GM13977 (cell line): ENCODE data around the gene MAPKBP1.

Source experiments
- DNase-seq: peaks from one replicate; pipeline ENCODE4 v3.0.0; 2012; ENCODE audit warnings: low spot score
- in situ Hi-C: fragments of 300-500 bp; cut with MboI; formaldehyde crosslinking; loops from one replicate; pipeline ENCODE4 v1.12.0; 2022; ENCODE audit warnings: low sequenced_read_pairs, low pct_unique_long_range_greater_than_20kb, mixed read lengths, inconsistent platforms; ENCODE audit not compliant: unreplicated experiment
- TF ChIP-seq, protein P1 (sequence below): IDR thresholded peaks from 2 replicates; pipeline ENCODE4 v1.5.1; 2012; ENCODE audit warnings: mild to moderate bottlenecking, control low read depth; ENCODE audit not compliant: insufficient read depth; ENCODE audit errors: extremely low read depth, missing control alignments

Gene MAPKBP1

DNA sequence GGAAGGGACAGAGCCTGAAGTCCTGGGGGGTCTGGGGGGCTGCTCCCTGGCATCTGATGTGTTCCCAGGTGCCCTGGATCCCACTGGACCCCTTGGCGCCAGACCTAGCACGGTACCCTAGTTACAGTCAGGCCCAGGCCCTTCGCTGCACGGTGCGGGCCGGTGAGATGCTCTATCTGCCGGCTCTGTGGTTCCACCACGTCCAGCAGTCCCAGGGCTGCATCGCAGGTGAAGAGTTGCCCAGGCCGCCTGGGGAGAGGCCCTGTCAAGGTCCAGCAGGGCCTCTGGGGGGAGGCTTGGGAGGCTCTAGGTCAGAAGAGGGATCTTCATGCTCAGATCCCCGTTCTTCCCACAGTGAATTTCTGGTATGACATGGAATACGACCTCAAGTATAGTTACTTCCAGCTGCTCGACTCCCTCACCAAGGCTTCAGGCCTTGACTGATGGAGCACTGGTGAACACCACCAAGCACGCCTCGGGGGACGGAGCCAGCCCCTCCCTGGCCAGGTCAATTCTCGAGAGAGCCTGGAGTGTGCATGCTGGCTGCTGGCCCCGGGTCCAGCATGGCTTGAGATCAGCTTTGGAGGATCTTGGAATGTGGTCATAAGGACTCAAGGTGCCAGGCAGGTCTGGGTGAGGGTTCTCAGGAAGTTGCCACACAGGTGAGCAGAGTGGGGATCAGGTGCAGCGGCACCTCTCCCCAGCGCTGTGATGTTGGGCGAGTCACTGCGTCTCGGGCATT is 62.6 kb downstream of the MAPKBP1 start:
- in situ Hi-C loops: no loop called here
- TF ChIP-seq, protein P1, sequence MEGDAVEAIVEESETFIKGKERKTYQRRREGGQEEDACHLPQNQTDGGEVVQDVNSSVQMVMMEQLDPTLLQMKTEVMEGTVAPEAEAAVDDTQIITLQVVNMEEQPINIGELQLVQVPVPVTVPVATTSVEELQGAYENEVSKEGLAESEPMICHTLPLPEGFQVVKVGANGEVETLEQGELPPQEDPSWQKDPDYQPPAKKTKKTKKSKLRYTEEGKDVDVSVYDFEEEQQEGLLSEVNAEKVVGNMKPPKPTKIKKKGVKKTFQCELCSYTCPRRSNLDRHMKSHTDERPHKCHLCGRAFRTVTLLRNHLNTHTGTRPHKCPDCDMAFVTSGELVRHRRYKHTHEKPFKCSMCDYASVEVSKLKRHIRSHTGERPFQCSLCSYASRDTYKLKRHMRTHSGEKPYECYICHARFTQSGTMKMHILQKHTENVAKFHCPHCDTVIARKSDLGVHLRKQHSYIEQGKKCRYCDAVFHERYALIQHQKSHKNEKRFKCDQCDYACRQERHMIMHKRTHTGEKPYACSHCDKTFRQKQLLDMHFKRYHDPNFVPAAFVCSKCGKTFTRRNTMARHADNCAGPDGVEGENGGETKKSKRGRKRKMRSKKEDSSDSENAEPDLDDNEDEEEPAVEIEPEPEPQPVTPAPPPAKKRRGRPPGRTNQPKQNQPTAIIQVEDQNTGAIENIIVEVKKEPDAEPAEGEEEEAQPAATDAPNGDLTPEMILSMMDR: no peak
- no peak for DNase-seq

DNA sequence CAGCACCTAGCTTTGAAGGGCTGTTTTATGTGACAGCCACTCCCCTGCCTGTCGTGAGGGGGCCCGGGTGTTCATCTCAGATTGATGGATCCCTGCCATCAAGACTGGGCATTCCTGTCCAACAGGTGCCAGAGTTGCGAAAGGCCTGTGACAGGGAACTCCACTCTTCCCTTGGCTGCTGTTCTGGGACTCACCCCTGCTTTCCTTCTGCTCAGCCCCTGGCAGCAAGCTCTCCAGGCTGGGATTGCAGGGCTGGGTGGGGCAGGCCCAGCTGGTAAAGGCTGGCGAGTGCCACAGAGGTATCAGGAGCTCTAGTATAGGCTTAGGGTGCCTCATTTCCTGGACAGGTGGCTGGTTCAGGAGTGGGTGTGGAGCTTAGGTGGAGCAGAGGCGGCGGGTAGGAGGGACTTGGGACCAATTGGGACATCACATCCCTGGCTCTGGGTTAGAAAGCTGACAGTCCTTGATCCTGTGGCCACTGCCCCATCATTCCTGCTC is 64.2 kb downstream of the MAPKBP1 start, which contains the start of gene PLA2G4B:
TSS of gene PLA2G4B (plus strand) at position 448 of the 498 bp plus-strand sequence. CDS start 67 bp downstream, outside the sequence.
- TF ChIP-seq, protein P1: no peak
- in situ Hi-C loops: no loop called here
- DNase-seq: no peak

DNA sequence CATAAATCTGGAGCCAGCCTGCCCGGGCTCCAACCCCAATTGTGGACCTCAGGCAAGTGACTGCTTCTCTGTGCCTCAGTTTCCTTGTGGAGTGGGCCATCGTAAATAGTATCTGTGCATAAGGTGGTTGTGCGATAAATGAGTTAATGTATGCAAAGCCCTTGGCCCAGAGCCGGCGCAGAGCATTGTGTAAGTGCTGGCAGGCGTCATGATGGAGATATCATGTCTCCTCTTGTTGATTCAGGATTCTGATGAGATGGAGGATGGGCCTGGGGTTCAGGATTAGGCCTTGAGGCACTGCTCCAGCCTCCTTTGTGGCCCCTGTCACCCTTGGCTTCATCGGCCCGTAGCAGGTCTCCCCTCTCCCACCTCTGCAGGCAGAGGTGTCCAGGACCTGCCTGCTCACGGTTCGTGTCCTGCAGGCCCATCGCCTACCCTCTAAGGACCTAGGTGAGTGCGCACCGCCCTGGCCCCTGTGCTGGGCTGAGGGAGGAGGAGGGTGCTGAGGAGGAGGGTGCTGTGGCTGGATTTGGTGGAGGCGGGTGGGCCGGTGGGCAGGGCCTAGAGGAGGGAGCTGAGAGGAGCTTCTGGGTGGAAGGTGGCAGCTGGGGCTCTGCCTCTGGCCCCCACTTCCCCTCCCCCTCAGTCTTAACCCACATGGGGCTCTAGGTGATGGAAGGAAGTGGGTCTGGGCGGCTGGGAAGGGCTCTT is 65.7 kb downstream of the MAPKBP1 start:
- in situ Hi-C loops: no loop called here
- DNase-seq: no peak
- TF ChIP-seq, protein P1: no peak

DNA sequence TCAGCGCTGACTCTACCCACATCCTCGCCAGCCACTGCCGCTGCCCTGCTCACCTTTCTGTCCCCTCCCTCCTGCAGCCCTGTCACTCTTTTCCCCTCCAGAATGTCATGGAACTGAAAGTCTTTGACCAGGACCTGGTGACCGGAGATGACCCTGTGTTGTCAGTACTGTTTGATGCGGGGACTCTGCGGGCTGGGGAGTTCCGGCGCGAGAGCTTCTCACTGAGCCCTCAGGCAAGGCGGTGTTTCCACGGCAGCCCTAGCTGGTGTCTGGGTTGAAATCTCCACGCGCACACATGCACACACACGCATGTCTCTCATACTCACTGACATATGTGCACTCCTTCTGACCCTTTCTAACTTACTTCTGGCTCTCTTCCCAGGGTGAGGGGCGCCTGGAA is 66.4 kb downstream of the MAPKBP1 start:
- in situ Hi-C loops: no loop called here
- TF ChIP-seq, protein P1: no peak
- no peak for DNase-seq

DNA sequence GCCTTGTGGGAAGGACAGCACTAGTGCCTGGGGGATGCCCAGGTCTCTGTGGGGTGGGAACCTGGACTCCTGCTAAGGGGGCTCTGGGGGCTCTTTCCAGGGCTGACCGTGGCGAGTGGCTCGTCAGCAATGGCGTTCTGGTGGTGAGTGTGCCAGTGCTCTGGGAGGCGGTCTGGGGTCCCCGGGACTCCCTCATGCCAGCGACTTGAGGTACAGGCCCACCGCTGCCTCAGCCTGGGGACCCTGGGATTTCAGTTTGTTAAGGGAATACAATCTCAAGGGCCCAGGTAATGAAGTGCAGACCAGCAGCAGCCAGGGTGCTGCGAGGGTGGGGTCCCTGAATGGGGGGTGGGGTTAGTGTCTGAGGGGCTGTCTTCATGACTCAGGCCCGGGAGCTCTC is 66.8 kb downstream of the MAPKBP1 start:
- TF ChIP-seq, protein P1: no peak
- in situ Hi-C loops: no loop called here
- DNase-seq: no peak

DNA sequence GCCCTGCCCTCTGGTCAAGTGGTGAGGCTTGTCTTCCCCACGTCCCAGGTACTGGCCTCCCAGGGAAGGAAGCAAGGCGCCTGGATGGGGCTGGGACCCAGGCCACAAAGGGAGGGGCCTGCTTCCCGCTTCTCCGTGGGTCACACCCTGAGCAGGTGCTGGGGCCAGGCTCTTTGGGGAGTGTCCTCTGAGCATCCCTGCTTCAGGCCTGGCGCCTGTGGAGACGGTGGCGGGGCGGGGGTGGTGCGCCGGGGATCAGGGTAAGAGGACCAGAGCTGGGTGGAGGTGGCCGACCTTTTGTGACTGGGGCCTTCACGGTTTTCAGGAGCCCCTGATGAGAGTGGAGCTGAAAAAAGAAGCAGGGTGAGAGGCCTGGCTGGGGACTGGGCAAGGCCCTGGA is 67.9 kb downstream of the MAPKBP1 start:
- DNase-seq: no peak
- TF ChIP-seq, protein P1: no peak
- in situ Hi-C loops: no loop called here
